ENCODE measurements around the gene SCAMP3. TPM values are rescaled to one million over a fixed set of nuclear protein-coding genes. Genes with fewer than 3 reads are reported as not detected.

Gene SCAMP3
- total and polyA plus RNA-seq, 10 of the 15 experiments (the other 5 are each of a cell fraction or from before 2014, with no cell fraction given), result 17.2 to 133 (median 87.3) TPM

DNA sequence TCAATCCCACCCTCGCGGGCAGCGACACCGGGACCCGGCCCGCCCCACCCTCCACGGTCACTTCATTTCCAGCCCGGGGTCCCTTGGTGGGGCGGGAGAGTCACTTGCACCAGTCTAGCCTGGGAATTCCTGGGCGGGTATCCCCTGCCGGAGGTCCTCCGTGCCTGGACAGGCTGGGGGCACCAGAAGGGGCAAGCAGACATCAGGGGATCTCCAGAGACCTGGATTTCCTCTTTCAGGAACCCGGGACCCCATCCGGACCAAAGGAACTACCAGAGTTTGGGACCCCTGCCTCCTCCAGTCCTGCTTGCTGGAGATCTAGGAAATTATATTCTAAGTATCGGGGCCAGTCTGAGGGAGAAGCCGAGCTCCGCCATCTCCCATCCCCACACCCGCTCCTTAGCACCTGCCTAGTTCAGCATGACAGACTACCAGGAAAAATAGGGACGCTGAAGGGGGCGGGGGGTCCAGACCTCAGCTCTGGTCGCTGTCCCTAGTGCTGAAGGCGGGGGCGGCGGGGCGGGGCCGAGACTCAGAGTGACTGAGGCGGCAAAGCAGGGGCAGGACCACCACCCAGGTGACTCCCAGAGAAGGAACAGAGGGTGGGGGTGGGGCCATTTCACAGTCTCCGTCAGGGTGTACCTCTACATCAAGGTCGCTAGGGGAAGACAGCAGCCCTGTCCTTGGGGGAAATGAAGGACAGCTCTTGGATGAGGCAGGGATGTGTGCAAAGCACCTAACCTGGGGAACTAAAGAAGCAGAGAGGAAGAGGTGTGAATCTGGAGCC is 15.9 kb upstream of the SCAMP3 start (continued):
- TF ChIP-seq SMAD1 (IDR thresholded peaks at IDR 0.05; ENCODE audit: low read depth, partially characterized antibody) (no peak), E2F8 (IDR thresholded peaks at IDR 0.05; ENCODE audit: low read depth, partially characterized antibody) (no peak), ZNF384 (IDR thresholded peaks at IDR 0.05; ENCODE audit: borderline replicate concordance, low read depth, low read length) (no peak), YY1 (IDR thresholded peaks at IDR 0.05; ENCODE audit: low read depth, low read length) (no peak), NKRF (conservative IDR thresholded peaks at IDR 0.05) (peak; percentile 60), GABPA (IDR thresholded peaks at IDR 0.05; ENCODE audit: low read depth) (no peak), NFXL1 (IDR thresholded peaks at IDR 0.05; ENCODE audit: borderline replicate concordance) (no peak), NR2F1 (conservative IDR thresholded peaks at IDR 0.05) (no peak), SUPT20H (IDR thresholded peaks at IDR 0.05; ENCODE audit: borderline replicate concordance, control insufficient read depth, low read depth, low read length) (no peak), MTA3 (IDR thresholded peaks at IDR 0.05; ENCODE audit: borderline replicate concordance, low read length) (no peak), ASH2L (IDR thresholded peaks at IDR 0.05; ENCODE audit: borderline replicate concordance, low read depth) (no peak), NFIC (IDR thresholded peaks at IDR 0.05; ENCODE audit: low read depth, low read length) (no peak), BCL3 (IDR thresholded peaks at IDR 0.05; ENCODE audit: borderline replicate concordance, insufficient read depth, low read depth, low read length, poor library complexity, severe bottlenecking) (no peak)
- TF ChIP-seq, protein P1, sequence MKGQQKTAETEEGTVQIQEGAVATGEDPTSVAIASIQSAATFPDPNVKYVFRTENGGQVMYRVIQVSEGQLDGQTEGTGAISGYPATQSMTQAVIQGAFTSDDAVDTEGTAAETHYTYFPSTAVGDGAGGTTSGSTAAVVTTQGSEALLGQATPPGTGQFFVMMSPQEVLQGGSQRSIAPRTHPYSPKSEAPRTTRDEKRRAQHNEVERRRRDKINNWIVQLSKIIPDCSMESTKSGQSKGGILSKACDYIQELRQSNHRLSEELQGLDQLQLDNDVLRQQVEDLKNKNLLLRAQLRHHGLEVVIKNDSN (IDR thresholded peaks at IDR 0.05; ENCODE audit: borderline replicate concordance, extremely low read length, insufficient read depth, low read depth, low read length), result no peak
- TF ChIP-seq, protein P2, sequence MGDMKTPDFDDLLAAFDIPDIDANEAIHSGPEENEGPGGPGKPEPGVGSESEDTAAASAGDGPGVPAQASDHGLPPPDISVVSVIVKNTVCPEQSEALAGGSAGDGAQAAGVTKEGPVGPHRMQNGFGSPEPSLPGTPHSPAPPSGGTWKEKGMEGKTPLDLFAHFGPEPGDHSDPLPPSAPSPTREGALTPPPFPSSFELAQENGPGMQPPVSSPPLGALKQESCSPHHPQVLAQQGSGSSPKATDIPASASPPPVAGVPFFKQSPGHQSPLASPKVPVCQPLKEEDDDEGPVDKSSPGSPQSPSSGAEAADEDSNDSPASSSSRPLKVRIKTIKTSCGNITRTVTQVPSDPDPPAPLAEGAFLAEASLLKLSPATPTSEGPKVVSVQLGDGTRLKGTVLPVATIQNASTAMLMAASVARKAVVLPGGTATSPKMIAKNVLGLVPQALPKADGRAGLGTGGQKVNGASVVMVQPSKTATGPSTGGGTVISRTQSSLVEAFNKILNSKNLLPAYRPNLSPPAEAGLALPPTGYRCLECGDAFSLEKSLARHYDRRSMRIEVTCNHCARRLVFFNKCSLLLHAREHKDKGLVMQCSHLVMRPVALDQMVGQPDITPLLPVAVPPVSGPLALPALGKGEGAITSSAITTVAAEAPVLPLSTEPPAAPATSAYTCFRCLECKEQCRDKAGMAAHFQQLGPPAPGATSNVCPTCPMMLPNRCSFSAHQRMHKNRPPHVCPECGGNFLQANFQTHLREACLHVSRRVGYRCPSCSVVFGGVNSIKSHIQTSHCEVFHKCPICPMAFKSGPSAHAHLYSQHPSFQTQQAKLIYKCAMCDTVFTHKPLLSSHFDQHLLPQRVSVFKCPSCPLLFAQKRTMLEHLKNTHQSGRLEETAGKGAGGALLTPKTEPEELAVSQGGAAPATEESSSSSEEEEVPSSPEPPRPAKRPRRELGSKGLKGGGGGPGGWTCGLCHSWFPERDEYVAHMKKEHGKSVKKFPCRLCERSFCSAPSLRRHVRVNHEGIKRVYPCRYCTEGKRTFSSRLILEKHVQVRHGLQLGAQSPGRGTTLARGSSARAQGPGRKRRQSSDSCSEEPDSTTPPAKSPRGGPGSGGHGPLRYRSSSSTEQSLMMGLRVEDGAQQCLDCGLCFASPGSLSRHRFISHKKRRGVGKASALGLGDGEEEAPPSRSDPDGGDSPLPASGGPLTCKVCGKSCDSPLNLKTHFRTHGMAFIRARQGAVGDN (IDR thresholded peaks at IDR 0.05), result no peak

Measured in GM12878 (cell line).